ENCODE data around the gene OR5M11.

GRCh38 chr11:56545531-56545930 lies 2.5 kb upstream of the OR5M11 start:
- no peak for TF ChIP-seq CTCF (conservative IDR thresholded peaks at IDR 0.05)
- no peak for TF ChIP-seq ZFX (IDR thresholded peaks at IDR 0.05)
